ENCODE measurements around the gene EPHX1.

DNA sequence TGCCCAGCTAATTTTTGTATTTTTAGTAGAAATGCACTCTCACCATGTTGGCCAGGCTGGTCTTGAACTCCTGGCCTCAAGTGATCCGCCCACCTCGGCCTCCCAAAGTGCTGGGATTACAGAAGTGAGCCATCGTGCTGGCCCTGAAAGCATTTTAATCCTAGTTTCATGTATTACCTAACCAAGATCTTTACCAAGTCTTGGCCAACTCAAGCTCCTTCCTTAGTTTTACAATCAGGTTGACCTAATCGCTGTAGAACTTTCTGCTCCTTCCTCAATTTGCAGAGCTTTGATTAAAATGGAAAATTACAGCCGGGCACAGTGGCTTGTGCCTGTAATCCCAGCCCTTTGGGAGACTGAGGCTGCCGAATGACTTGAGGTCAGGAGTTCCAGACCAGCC lies 75.4 kb downstream of the EPHX1 start:
- TF ChIP-seq, protein P1, sequence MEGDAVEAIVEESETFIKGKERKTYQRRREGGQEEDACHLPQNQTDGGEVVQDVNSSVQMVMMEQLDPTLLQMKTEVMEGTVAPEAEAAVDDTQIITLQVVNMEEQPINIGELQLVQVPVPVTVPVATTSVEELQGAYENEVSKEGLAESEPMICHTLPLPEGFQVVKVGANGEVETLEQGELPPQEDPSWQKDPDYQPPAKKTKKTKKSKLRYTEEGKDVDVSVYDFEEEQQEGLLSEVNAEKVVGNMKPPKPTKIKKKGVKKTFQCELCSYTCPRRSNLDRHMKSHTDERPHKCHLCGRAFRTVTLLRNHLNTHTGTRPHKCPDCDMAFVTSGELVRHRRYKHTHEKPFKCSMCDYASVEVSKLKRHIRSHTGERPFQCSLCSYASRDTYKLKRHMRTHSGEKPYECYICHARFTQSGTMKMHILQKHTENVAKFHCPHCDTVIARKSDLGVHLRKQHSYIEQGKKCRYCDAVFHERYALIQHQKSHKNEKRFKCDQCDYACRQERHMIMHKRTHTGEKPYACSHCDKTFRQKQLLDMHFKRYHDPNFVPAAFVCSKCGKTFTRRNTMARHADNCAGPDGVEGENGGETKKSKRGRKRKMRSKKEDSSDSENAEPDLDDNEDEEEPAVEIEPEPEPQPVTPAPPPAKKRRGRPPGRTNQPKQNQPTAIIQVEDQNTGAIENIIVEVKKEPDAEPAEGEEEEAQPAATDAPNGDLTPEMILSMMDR (IDR thresholded peaks at IDR 0.05): no peak
- TF ChIP-seq POLR2AphosphoS5 (IDR thresholded peaks at IDR 0.05; ENCODE audit: insufficient read depth in 1 of 2, low read depth in 1 of 2): no peak

All from vagina (tissue), 2 donors.